ENCODE data around the gene CLDN6.

DNA sequence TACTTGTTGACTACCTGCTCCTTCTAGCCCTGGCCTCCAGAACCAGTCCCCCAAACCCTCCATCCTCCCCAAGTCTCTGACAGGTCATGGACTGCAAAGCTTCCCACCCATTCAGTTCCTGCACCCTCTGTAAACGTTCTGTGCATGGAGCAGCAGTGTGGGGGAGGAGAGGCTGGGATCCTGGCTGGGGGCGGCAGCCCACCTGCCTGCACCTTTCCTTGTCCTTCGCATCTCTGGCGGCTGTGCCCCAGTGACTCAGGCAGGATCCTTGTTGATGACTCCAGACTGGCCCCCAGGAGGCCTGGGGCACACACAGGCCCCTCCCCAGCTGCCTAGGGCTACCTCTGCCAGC is 36.1 kb downstream of the CLDN6 start:
- TF ChIP-seq RBM39 (optimal IDR thresholded peaks at IDR 0.05; ENCODE audit: low read depth, low read length), result no peak
- no peak for TF ChIP-seq CTCF (IDR thresholded peaks at IDR 0.05 in 2 of 3, conservative IDR thresholded peaks at IDR 0.05 in 1 of 3; ENCODE audit: insufficient read depth in 2 of 3, low read depth in 1 of 3, low read length in 3 of 3)
- peak; percentile 40 for TF ChIP-seq TBP (optimal IDR thresholded peaks at IDR 0.05; ENCODE audit: low read depth, low read length)
- no peak for TF ChIP-seq POLR2A (conservative IDR thresholded peaks at IDR 0.05)
- TF ChIP-seq SIN3A (IDR thresholded peaks at IDR 0.05; ENCODE audit: borderline replicate concordance in 2 of 2, control insufficient read depth in 1 of 2, low read depth in 2 of 2, low read length in 2 of 2), result no peak
- no peak for TF ChIP-seq ZZZ3 (IDR thresholded peaks at IDR 0.05)

Measured in K562 (cell line).